Posterior cingulate gyrus (tissue), 11 donors: Measurements from ENCODE around the gene SH2D6.
A peak's percentile ranks its signal among the peaks of the same experiment; 100 is the strongest.
"Not testable (repeated sequence)": the region's sequence is repeated elsewhere in the genome, so short reads cannot be mapped to it uniquely, and the experiment has no call there.

Experiments
- DNase-seq, 10 donors: peaks; one replicate each; pipeline versions ENCODE4 v3.0.0 to v3.0.0-alpha.2; 2020 to 2021; ENCODE audit warnings: mixed read lengths in 3 of 10
- intact Hi-C: fragments of 100-400 bp; cut with DNase I; formaldehyde crosslinking; loops from one replicate; pipeline ENCODE4 v1.15.1; 2023

The SH2D6 gene

GRCh38 chr2:85436836-85437487 lies 18.4 kb downstream of the SH2D6 start:
- intact Hi-C loops = loop anchor here (2.0 kb wide), 1 partner anchor 102 kb away; the partner anchor contains the start of gene MAT2A

GRCh38 chr2:85437488-85438200 lies 19.1 kb downstream of the SH2D6 start:
- DNase-seq = peak; percentile 76 to 98 (median 88)
- intact Hi-C loops = loop anchor here (2.0 kb wide), 1 partner anchor 101 kb away; the partner anchor contains the start of gene MAT2A

More at GRCh38 chr2:85436836-85437487, 18.4 kb downstream of the SH2D6 start:
- DNase-seq = peak in 2 of 10 donors; percentile 29 to 32

- intact Hi-C loops = no loop called here
- peak in 2 of 10 donors; percentile 47 to 90 for DNase-seq
These were observed 19.9 kb downstream of the SH2D6 start for GRCh38 chr2:85438201-85439024.

GRCh38 chr2:85439025-85439472 lies 20.5 kb downstream of the SH2D6 start:
- intact Hi-C loops = no loop called here
- no peak for DNase-seq

GRCh38 chr2:85439569-85439968 lies 21.1 kb downstream of the SH2D6 start:
- intact Hi-C loops, DNase-seq: not testable (repeated sequence)

GRCh38 chr2:85439986-85440385 lies 21.5 kb downstream of the SH2D6 start:
- no peak for DNase-seq
- intact Hi-C loops = no loop called here

- intact Hi-C loops = no loop called here
- no peak for DNase-seq
These were observed 22.2 kb downstream of the SH2D6 start for GRCh38 chr2:85440729-85441128.

GRCh38 chr2:85441864-85442263 lies 23.4 kb downstream of the SH2D6 start:
- intact Hi-C loops = no loop called here
- peak in 1 of 10 donors; percentile 2 for DNase-seq

- no peak for DNase-seq
- intact Hi-C loops = no loop called here
These were observed 26.2 kb downstream of the SH2D6 start for GRCh38 chr2:85444629-85445172.

GRCh38 chr2:85445316-85446295 lies 27.1 kb downstream of the SH2D6 start:
- DNase-seq = peak in 5 of 10 donors; percentile 36 to 91 (median 68)
- intact Hi-C loops = no loop called here

GRCh38 chr2:85446296-85447221 lies 28.0 kb downstream of the SH2D6 start:
- intact Hi-C loops = no loop called here
- DNase-seq = peak in 2 of 10 donors; percentile 22 to 38

- intact Hi-C loops = no loop called here
- peak in 4 of 10 donors; percentile 36 to 88 (median 70) for DNase-seq
These were observed 28.7 kb downstream of the SH2D6 start for GRCh38 chr2:85447222-85447585.

GRCh38 chr2:85448461-85449213 lies 30.1 kb downstream of the SH2D6 start:
- intact Hi-C loops = no loop called here
- DNase-seq = peak in 1 of 10 donors; percentile 14

GRCh38 chr2:85449214-85449588 lies 30.7 kb downstream of the SH2D6 start:
- intact Hi-C loops = no loop called here
- peak in 3 of 10 donors; percentile 37 to 61 (median 44) for DNase-seq

- peak in 1 of 10 donors; percentile 42 for DNase-seq
- intact Hi-C loops = no loop called here
These were observed 33.7 kb downstream of the SH2D6 start for GRCh38 chr2:85452237-85452636.

- no peak for DNase-seq
- intact Hi-C loops = no loop called here
These were observed 35.1 kb downstream of the SH2D6 start for GRCh38 chr2:85453571-85453970.

GRCh38 chr2:85455552-85456090 lies 37.1 kb downstream of the SH2D6 start:
- intact Hi-C loops = no loop called here
- DNase-seq = no peak
